ENCODE measurements around the gene PLN. TPM values are rescaled to one million over a fixed set of nuclear protein-coding genes. Genes with fewer than 3 reads are reported as not detected.

The PLN gene
- total RNA-seq, 1 donor from 2014 or later = 33.9 TPM

DNA sequence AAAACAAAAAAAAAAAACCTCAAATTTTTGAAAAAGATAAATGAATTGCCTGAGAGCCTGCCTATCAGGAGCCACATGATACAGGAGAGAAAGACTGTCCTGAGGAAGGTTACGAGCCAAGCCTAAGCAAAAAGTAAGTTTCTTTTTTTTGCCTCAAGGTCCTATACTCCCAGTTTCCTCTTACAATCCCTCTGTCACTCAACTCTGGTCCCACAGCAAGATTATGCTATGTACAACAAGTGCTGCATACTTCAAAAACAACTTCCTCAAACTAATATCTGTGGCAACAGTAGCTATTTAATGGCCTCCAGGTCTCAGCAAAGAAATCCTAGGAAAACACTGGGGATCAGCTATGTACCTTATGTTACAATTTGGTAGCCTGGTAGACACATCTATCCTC lies 46.8 kb downstream of the PLN start:
- Histone ChIP-seq H3K4me1 (peaks cover 7% of the 10 kb centered on the region), H3K27ac (no peak overlapping the region), H3K27me3 (no peaks in the 10 kb centered on the region), H3K36me3 (no peaks in the 10 kb centered on the region), H3K4me3 (no peak overlapping the region), H3K9me3 (no peaks in the 10 kb centered on the region)
- TF ChIP-seq, protein P1, sequence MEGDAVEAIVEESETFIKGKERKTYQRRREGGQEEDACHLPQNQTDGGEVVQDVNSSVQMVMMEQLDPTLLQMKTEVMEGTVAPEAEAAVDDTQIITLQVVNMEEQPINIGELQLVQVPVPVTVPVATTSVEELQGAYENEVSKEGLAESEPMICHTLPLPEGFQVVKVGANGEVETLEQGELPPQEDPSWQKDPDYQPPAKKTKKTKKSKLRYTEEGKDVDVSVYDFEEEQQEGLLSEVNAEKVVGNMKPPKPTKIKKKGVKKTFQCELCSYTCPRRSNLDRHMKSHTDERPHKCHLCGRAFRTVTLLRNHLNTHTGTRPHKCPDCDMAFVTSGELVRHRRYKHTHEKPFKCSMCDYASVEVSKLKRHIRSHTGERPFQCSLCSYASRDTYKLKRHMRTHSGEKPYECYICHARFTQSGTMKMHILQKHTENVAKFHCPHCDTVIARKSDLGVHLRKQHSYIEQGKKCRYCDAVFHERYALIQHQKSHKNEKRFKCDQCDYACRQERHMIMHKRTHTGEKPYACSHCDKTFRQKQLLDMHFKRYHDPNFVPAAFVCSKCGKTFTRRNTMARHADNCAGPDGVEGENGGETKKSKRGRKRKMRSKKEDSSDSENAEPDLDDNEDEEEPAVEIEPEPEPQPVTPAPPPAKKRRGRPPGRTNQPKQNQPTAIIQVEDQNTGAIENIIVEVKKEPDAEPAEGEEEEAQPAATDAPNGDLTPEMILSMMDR (IDR thresholded peaks at IDR 0.05) = no peak
- TF ChIP-seq POLR2A (IDR thresholded peaks at IDR 0.05) (no peak), POLR2AphosphoS5 (IDR thresholded peaks at IDR 0.05; ENCODE audit: insufficient read depth in 1 of 2, low read depth in 1 of 2) (no peak)
- DNase-seq (ENCODE audit: extremely low spot score in 2 of 2) = no peak
- intact Hi-C loops (cut with DNase I) = no loop called here

GRCh38 chr6:118596774-118597320 lies 48.8 kb downstream of the PLN start:
- no peaks in the 10 kb centered on the region for H3K9me3 ChIP-seq
- no peaks in the 10 kb centered on the region for H3K4me1 ChIP-seq
- no peaks in the 10 kb centered on the region for H3K36me3 ChIP-seq
- DNase-seq (ENCODE audit: extremely low spot score in 2 of 2) = no peak
- TF ChIP-seq POLR2AphosphoS5 (IDR thresholded peaks at IDR 0.05; ENCODE audit: insufficient read depth in 1 of 2, low read depth in 1 of 2) (no peak), POLR2A (IDR thresholded peaks at IDR 0.05) (no peak)
- TF ChIP-seq, protein P1 (IDR thresholded peaks at IDR 0.05) = no peak
- no peaks in the 10 kb centered on the region for H3K27me3 ChIP-seq
- H3K27ac ChIP-seq = no peak overlapping the region
- H3K4me3 ChIP-seq = no peak overlapping the region
- intact Hi-C loops (cut with DNase I) = no loop called here

DNA sequence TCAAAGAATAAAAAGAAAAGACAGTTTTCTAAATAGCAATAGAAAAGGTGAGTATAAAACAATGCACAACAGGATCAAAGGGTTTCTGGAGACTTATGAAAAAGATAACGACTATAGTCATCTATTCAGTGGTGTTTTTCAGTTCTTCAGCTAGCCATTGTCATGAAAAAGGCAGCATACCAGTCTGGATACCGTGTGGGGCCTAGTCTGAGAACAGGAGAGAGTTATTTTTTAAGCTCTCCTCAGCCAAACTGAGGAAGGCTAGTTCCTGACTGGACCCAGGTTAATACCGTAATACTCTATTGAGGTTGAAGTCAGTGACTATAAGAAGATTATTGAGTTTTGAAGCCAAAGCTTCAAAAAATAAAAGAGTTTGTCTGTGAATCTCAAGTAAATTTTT lies 49.5 kb downstream of the PLN start:
- H3K27me3 ChIP-seq = no peaks in the 10 kb centered on the region
- H3K9me3 ChIP-seq = no peaks in the 10 kb centered on the region
- no peaks in the 10 kb centered on the region for H3K4me1 ChIP-seq
- intact Hi-C loops (cut with DNase I) = no loop called here
- DNase-seq (ENCODE audit: extremely low spot score in 2 of 2) = no peak
- TF ChIP-seq, protein P1 (IDR thresholded peaks at IDR 0.05) = no peak
- TF ChIP-seq POLR2A (IDR thresholded peaks at IDR 0.05) (no peak), POLR2AphosphoS5 (IDR thresholded peaks at IDR 0.05; ENCODE audit: insufficient read depth in 1 of 2, low read depth in 1 of 2) (no peak)
- H3K4me3 ChIP-seq = no peak overlapping the region
- H3K36me3 ChIP-seq = no peaks in the 10 kb centered on the region
- no peak overlapping the region for H3K27ac ChIP-seq

DNA sequence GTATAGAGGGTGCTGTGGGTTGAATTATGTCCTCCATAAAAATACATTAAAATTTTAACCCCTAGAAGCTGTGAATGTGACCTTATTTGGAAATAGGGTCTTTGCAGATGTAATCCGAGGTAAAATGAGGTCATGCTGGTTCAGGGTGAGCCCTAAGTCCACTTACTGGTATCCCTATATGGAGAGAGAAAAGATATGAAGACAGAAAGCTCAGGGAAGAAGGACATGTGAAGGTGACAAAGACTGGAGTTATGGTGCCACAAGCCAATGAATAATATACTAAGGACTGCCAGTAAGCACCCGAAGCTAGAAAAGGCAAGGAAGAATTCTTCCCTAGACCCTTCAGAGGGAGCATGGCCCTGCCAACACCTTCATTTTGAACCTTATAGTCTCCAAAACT lies 50.2 kb downstream of the PLN start:
- no peak for DNase-seq (ENCODE audit: extremely low spot score in 2 of 2)
- no peak for TF ChIP-seq POLR2A (IDR thresholded peaks at IDR 0.05)
- TF ChIP-seq, protein P1 (IDR thresholded peaks at IDR 0.05) = no peak
- no peak for TF ChIP-seq POLR2AphosphoS5 (IDR thresholded peaks at IDR 0.05; ENCODE audit: insufficient read depth in 1 of 2, low read depth in 1 of 2)
- H3K4me1 ChIP-seq = no peaks in the 10 kb centered on the region
- H3K36me3 ChIP-seq = no peaks in the 10 kb centered on the region
- no peak overlapping the region for H3K27ac ChIP-seq
- no peak overlapping the region for H3K4me3 ChIP-seq
- H3K27me3 ChIP-seq = no peaks in the 10 kb centered on the region
- no peaks in the 10 kb centered on the region for H3K9me3 ChIP-seq
- intact Hi-C loops (cut with DNase I) = no loop called here

DNA sequence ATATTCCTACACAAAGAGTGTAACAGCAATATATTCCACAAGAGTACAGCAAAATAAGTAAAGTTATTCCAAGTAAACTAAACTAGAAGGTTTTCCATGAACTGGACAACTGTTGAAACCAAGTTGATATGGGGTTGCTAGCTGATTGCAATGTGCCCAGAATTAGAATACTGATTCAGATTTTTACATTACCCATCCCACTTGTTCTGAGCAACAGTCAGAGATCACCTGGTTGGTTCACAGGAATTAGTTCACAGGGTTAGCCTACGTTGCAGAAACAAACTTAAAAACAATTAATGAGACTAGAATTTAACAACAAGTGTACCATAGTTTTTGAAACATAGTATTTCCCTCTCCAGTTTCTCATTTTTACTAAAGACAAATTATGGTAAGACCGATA lies 54.2 kb downstream of the PLN start:
- H3K27ac ChIP-seq = no peak overlapping the region
- TF ChIP-seq POLR2AphosphoS5 (IDR thresholded peaks at IDR 0.05; ENCODE audit: insufficient read depth in 1 of 2, low read depth in 1 of 2) = no peak
- TF ChIP-seq POLR2A (IDR thresholded peaks at IDR 0.05) = no peak
- TF ChIP-seq, protein P1 (IDR thresholded peaks at IDR 0.05) = no peak
- no peaks in the 10 kb centered on the region for H3K27me3 ChIP-seq
- no peaks in the 10 kb centered on the region for H3K36me3 ChIP-seq
- no peaks in the 10 kb centered on the region for H3K9me3 ChIP-seq
- H3K4me1 ChIP-seq = no peaks in the 10 kb centered on the region
- intact Hi-C loops (cut with DNase I) = no loop called here
- no peak overlapping the region for H3K4me3 ChIP-seq
- no peak for DNase-seq (ENCODE audit: extremely low spot score in 2 of 2)

All from vagina (tissue), 2 donors.